Measurements from ENCODE around the gene NPM1. TPM values are rescaled to one million over a fixed set of nuclear protein-coding genes. Genes with fewer than 3 reads are reported as not detected.

The NPM1 gene
- 3,440 to 4,184 TPM (median 3,575 TPM) in 5 replicates for total RNA-seq (2022; extraction: Qiagen RNA extraction; ENCODE audit: low read depth)

GRCh38 chr5:171387345-171387969 lies at the start of gene NPM1:
TSS of gene NPM1 (plus strand) at chr5:171387849. CDS start at chr5:171387949, 100 bp downstream.

GRCh38 chr5:171418982-171419687 lies 31.5 kb downstream of the NPM1 start, which contains the start of gene FGF18:
TSS of gene FGF18 (plus strand) at chr5:171419647. CDS start at chr5:171420200, 553 bp downstream.

Other genes starting within 250 kb of the NPM1 start
- not detected in 5 replicates for gene TLX3, start 78.6 kb upstream of the NPM1 start, total RNA-seq (2022; extraction: Qiagen RNA extraction; ENCODE audit: low read depth)
- gene FGF18, start 31.8 kb downstream of the NPM1 start, total RNA-seq (2022; extraction: Qiagen RNA extraction; ENCODE audit: low read depth) = 0.30 to 0.71 TPM (median 0.34 TPM) in 5 replicates